Stimulated activated CD8-positive, alpha-beta memory T cell treated with anti-CD3 and anti-CD28 coated beads, Interleukin-15, amount 100 ng/mL, for 48 hours (primary cell): Measurements from ENCODE around the gene PELI2.

Experiments
- DNase-seq, 2 donors: peaks; one replicate each; pipeline ENCODE4 v3.0.0-alpha.2; 2020; ENCODE audit warnings: low read depth in 2 of 2

Gene PELI2, protein sequence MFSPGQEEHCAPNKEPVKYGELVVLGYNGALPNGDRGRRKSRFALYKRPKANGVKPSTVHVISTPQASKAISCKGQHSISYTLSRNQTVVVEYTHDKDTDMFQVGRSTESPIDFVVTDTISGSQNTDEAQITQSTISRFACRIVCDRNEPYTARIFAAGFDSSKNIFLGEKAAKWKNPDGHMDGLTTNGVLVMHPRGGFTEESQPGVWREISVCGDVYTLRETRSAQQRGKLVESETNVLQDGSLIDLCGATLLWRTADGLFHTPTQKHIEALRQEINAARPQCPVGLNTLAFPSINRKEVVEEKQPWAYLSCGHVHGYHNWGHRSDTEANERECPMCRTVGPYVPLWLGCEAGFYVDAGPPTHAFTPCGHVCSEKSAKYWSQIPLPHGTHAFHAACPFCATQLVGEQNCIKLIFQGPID

DNA sequence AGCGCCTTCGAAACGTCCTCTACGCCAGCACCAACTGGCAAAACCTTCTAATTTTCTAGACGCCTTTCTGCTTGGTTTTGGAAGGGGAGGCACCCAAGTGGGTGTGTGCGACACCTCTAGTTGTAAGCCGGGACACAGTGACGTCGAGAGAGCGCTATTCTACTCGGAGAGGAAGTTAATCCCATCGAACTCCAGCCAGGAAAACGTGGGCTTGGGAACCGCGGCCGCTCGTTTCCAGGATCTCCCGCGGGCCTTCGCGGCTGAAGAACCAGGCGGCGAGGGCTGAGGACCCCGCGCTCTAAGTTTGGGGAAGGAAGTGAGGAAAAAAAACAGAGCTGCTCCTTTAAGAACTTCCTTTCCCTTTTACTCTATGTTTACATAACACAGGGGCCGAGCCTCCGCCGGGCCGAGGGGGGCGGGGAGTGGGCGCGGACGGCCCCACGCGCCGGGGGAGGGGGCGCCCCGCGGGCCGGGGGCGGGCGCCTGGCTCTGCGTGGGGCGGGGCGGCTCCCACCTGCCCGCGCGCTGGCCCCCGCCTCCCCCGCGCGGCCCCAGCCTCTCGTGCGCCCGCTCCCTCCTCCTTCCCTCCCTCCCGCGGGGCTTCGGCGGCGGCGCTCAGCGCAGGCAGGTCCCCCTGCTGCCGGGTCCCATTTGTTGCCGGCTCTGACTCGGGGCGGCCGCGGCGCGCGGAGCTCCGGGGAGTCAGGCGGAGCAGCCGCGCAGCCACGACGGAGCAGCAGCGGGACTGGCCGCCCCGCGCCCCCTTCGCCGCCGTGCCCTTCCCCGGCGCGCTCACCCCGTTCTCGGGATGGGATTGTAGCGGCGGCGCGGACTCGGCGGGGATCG, at the start of gene PELI2:
Gene PELI2 (plus strand): TSS at position 647 of the 846 bp plus-strand sequence. CDS start 250 bp downstream, outside the sequence.
- peak; percentile 46 to 53 for DNase-seq

DNA sequence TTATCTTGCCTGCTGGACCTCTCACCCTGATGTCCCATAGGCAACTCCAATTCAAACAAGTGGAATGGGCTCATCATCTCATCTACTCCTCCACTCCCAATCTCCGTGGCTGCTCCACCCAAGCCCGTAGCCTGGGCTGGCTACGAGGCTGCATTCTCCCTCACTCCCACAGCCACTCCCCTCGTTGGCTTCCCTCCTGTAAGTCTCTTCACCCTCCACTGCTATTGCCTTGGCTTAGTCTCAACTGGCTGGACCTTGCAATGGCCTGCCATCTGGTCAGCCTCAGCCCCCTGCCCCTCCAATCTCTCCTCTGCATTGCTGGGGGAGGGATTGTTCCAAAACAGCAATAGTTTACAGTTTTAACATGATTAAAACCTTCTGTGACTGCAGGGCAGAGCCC, 44.4 kb upstream of the PELI2 start:
- DNase-seq: no peak

DNA sequence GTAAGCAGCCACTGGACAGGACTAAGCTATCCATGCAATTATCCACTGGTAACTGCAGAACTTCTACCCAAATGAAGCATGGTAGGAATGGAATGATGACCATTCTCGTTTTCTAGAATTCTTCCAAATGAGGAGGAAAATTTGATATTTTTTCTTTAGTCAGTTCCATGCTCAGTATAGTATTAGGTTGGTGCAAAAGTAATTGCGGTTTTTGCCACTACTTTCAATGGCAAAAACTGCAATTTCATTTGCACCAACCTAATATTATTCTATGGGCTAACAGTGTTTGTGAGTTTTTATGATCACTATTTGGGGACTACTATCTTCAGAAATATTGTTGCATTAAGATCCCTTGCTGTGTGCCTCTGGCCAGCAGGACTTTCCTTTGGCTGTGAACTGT, 42.9 kb upstream of the PELI2 start:
- DNase-seq: no peak

DNA sequence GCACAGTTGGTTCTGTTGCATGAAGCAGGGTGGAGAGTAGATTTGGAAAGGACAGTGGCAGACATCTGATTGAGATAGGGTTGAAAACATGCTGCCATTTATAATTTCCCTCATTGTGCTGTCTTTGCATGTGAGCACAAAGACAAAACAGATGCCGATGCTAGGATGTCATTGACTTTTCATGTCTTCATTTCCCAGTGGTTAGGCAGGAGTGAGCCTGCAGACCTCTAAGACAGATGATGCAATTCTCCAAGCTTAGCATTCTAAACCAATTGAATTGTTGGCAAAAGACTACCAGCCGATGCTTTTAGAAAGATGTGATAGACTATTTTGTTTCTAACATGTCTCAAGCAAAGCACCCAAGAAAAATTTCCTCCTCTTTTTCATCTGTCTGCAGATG, 37.1 kb upstream of the PELI2 start:
- no peak for DNase-seq

DNA sequence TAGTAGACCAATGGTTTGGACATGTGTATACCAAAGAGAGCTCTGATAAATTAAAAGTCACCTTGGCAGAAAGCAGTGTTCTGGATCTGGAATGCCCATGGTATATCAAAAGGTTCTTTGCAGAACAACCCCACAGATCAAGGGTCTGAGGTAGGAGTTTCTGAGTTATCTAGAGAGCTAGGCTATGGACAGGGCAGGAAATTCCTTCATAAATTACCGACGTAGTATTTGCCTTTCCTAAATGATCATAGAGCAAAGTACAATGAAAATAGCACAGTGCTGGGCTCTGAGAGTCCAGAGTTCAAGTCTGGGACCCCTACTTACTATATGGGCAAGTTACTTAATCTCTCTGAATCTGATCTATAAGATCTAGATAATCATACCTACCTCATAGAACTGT, 35.3 kb upstream of the PELI2 start:
- no peak for DNase-seq

DNA sequence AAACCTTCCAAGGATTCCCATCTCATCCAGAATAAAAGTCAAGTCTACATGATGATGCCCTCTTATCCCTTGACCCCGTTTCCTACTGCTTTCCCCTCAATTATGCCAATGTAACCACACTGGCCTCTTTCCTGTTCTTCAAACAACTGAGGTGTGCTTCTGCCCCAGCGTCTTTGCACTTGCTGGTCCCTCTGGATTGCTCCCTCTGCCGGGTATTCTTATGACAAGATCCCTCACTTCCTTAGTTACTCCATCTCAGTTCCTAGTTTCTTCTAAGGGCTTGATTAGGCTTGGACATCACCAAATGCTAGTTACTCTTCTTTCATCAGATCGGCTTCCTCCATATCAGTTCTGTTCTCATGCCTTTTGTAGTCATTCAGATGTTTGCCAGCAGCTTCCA, 32.7 kb upstream of the PELI2 start:
- no peak for DNase-seq

DNA sequence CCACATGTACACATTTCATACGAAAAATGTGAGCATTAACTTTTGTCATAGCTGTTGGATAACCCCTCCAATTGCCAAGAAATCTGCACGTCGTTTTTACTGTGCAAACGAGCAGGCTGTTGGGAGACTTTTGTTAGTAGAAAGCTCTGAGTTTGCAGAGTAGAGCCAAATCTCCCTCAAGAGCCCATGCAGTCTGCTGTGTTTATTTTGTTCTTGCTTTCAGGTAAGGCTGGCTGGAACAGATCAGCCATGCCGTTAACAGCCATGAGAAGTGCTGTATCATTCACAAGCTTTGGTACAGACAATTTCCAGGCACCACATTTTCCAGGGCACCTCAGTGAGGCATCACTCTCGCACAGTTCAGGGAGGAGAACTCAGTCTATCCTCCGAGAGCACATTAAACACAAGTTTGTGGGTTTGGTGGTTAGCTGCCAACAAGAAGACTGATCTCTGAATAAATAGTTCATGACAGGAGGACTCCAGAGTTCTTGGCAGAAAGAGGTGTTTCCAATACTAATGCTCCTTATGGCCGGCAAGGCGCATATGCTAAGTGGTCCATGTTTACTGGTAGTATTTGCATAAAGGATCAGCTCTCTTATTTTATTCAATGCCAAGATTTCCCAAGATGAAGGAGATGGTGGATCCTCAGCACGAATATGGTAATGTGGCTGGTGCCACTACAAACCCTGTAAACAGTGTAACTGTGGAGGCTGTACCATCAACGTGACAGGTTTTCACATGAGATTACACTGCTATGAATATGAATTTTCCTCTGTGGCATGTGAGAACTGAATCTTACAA, 30.3 kb upstream of the PELI2 start:
- no peak for DNase-seq

DNA sequence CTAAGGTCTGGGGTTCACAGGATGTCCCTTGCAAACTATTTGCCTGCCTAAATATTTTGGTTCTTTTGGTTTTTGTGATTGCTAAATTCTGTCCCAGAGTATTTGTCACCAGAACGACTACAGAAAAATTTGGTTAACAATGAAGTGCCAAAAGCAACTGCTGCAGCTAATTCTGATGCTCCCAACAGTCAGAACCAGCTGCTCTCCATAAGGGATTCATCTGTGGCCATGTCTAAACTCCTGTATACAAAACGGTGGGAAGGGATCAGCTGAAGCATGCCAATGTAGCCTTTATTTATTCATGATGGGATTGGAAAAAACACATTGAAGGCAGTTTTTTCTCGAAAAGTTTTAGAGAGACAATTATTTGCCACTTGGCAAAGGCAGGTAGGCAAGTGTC, 29.3 kb upstream of the PELI2 start:
- DNase-seq: no peak

DNA sequence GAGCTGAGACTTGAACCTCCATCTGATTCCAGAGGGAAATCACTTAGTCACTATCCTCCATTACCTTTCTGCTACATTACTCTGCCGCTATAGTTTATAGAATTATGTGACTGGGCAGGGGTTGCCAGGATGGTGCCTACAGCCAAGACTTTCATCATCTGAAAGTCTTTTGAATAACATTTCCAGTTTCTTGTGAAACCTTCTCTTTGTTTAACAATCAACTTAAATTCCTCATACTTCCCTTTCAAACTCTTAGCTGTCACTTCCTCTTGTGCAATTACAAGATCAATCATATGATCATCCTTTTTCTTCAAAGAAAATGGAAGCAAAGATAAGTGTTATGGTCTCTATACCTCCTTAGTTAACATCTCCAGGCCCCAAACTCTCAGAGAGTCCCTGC, 25.4 kb upstream of the PELI2 start:
- DNase-seq: no peak

DNA sequence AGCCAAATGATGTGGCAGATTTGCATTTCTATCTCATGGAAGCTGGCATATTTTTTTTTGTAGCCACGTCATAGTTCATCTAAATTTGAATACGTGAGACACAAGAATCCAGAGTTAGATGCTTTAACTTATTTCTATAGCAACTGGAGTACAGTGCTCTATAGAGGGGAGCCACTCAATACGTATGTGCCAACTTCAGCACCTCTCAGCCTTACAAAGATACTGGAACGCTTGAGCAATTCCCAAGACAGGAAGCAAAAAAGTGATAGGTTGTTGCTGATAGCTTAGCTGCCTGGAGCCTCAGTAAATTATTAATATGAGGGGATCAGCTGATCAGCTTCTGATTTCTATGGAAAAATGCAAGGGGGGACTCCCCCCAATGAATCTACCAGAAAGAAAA, 24.1 kb upstream of the PELI2 start:
- no peak for DNase-seq

DNA sequence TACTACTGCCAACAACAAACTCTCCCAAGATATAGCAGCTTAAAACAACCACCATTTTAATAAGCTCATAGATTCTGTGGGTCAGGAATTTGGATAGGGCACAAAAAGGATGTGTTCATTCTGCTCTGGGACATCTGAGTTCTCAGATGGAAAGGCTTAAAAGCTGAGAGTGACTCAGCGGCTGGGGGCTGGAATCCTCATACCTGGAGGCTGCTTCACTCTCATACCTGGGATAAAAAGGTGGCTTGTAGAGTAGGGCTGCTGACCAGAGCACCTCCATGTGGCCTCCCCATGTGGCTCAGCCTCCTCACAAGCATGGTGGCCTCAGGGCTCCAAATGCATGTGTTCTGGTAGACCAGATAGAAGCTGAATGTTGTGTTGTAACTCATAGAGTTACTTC, 20.2 kb upstream of the PELI2 start:
- no peak for DNase-seq

DNA sequence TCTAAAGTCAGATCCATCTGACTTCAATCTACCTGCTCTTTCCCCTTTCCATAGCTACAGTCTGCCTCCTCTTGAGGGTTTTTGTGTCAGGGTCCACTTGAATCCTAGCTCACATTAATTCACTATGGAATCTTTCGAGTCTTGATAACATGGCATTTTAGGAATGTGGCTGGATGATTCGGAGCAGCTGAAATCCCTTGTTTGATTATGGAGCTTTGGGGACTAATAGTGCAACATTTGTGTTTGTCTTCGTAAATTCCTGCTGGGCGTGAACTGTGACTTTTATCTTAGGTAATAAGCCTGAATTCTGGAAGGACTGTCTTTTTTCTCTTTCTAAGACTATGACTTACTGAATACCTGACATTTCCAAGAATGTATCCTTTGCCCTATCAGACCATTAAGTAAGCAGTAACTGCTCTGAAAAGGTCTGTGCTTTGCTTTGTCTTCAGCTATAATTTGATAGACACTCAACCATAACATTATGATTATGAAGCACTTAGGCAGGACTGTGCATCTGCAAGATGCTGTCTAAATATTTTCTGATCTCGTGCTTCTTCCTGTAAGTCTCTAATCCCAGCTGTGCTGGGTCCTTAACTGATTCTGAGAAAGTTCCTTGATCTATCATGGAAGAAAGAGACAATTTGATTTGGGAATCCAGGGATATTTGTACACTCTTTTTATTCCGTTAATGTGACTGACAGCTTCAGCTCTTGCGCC, 19.0 kb upstream of the PELI2 start:
- DNase-seq: no peak

DNA sequence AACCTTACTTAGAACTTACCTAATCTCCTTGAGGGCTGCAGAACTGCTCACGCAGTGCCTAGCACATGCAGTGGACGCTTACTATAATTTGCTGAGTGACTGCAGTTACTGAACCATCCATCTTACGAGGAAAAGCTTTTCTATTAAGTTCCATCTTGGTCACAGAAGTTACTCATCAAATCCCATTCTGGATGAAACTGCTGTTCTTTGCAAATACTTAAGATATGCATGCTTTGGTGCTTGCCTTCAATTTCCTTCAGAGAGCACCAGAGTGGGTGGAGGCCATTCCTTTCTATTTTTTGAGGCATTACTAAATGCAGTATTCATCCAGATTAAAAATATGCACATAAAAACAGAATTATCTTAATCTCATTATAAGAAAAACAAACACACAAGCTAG, 17.7 kb upstream of the PELI2 start:
- DNase-seq: no peak

DNA sequence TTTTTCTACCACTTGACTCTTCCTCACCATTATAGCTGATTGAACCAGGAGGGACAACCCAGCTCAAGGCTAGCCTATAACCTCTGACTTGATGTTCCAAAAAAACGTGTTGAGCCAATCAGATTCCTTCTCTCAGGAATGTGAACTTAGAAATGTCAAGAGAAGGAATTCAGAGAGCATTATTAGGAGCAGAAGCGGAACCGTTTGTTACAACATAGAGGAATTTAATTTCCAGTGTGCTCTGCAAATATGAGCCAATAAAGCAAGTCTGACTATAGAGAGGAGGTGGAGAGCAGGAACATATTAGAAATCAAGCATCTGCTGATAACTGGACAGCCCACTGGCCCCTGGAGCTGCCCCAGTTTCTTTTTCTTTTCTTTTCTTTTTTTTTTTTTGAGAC, 15.3 kb upstream of the PELI2 start:
- DNase-seq: no peak

DNA sequence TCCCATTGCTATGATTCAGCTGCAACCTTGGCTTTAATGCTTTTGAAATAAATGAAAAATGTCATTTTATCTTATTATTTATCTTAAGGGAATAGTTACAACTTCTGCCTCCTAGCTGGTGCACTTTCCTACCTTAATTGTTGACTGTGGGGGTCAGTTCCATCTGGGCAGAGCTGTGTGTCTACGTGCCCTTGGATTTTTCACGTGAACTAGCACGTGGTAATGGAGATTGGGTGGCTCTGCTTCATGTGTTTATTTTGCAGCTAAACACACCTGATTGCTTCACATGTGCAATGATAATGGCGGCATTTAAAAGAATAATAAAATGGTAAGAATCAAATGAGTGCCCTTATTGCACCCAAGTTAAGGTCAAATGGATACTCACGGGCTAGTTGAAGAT, 10.6 kb upstream of the PELI2 start:
- no peak for DNase-seq

DNA sequence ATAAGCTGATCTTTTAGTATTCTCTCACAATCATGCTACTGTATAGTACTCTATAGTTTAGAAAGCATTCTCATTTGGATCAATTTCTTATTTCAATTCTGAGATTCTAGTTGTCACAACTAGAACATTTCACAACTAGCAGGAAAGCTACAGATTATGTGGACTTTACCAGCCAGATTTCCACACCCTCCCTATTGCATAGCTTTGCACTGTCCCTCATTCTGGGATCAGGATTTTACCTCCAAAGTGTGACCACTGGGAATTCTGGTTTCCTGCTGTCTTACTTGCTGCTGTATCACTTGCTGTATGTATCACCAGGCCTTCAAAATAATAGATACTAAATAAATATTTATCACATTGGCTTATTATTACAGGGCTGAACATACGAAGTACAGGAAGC, 10.2 kb upstream of the PELI2 start:
- no peak for DNase-seq

DNA sequence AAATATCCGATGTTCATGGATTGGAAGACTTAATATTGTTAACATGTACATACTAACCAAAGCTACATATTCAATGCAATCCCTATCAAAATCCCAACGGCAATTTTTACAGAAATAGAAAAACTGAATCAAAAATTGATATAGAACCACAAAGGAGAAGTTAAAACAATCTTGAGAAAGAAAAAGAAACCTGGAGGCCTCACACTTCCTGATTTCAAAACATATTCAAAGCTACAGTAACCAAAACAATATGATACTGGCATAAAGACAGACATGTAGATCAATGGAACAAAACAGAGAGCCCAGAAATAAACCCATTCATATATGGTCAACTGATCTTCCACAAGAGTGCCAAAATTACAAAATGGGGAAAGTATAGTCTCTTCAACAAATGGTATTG, 5.4 kb upstream of the PELI2 start:
- DNase-seq: no peak

DNA sequence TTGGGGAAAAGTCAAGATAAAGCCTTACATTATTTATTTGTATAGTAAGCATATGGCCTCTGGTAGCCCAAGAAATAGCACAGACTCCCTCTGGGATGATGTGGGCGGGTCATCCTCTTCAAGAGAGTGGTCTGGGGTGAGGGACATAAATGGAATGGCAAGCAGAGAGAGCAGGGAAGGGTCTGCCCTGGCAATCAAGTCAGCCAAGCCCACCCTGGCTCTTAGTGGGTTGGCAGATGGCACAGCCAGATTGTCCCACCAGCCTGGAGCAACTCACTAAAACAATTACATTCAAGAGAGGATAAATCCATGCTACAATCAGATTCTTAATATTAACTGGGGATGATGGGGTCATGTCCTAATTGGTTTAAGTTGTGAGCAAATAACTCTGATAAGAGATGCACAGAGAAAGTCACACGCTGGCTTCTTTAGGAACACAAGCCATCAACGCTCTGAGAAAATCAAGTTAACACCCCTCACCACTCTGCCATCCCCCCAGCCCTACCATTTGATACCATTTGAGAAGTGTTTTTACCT, 2.8 kb upstream of the PELI2 start:
- DNase-seq: no peak

DNA sequence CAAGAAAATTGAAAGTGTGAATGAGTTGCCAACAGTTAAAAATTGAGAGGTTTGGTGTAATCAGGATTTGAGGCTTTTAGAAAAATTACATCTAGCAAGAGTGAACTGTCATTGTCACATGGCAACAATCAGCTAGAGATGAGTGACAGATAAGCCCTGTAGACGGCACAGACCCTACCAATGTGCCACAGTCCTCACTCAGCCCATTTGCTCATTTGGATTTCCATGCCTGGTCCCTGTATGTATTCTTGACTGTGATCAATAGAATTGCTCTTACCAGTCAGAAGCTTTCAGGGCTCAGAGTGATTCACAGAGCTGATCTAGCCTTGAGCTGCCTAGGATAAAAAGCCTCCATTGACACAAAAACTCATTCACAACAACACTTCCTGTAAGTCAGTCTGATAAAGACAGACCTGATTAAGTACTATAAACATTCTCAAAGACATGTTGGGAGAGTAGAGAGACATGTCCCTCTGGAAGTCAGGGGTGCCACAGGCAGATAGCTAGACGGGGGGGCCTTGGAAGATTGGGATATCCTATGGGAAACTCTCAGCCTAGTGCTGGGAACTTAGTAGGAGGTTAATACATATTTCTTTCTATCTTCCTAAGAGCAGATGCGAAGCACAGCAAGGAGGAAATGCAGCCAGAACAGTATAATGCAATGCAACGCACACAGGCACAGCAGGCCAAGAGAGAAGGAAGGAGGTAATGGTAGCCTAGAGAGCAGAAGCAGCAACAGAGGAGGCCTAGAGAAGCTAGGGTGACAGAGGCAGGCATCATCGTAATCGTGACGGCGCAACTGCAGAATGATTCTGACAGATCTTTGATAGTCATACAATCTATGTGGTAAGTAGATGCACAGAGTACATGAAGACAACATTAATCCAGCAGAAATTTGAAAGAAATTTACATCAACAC, 2.0 kb upstream of the PELI2 start:
- DNase-seq: no peak

DNA sequence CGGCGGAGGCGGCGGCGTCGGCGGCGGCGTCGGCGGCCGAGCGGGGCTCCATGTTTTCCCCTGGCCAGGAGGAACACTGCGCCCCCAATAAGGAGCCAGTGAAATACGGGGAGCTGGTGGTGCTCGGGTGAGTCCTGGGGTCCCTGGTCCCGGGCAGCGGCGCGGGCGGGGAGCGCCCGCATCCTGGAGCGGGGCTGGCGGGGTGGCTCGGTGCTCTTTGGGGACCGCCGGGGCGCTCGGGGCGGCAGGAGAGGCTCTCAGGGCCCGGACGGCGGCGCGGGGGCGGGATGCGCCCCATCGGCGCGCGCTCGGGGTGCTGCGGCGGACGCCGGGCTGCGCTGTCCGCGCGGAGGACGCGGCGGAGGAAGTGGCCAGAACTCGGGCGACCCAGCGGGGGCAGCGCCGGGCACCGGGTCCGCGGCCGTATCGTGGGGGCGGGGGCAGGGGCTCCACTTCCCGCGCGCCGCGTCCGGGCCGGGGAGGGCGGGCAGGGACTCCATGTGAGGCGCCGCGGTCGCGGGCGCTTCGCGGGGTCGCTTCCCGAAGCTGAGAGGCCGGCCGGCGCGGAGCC, 485 bp downstream of the PELI2 start:
- peak in 1 of 2 donors; percentile 4 for DNase-seq
